GM19193 (cell line): ENCODE measurements around the gene ZFAND2A.
A peak's percentile ranks its signal among the peaks of the same experiment; 100 is the strongest.

Experiments
- POLR2A ChIP-seq: IDR thresholded peaks from 4 replicates; pipeline ENCODE4 v1.6.1; 2011; ENCODE audit not compliant: insufficient read depth, insufficient read length; ENCODE audit errors: extremely low read depth

The ZFAND2A gene

DNA sequence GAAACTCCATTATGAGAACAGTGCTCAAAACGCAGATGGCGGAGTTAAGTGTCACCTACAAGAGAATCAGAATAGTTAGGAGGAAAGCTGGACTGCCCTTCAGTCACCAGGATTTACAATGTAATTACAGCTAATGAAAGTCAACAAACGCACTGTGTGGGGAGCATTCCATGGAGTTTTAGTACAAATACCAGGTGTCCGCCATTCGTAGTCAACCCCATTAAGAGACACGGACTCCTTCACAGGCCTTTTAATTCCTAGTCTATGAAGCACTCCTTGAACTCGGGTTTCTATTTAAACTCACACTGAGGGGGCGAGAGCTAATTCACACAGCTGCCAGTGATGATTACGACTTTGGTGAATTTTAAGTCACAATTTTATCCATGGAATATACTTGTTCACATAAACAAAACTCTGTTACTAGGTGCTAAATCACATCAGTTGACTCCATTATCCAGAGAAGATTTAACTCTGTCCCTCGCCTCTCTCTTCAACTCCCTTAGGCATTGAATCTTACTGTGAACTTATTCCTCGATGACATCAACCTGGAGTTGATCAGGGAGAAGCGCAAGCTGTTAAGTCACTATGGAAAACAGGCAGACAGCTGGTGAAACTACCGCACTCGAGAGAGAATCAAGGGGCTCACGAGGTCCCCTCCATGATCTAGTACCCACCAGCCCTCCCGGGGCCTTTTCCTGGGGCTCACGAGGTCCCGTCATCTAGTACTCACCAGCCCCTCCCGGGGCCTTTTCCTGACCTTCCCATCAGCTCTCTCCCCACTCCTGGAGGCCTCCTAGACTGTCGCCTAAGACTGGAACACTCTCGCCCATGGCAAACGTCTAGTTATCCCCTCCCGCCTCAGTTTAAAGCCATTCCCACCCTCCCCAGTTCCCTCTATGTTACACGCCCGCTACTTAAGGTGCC, 1.5 kb downstream of the ZFAND2A start:
- no peak for TF ChIP-seq POLR2A

DNA sequence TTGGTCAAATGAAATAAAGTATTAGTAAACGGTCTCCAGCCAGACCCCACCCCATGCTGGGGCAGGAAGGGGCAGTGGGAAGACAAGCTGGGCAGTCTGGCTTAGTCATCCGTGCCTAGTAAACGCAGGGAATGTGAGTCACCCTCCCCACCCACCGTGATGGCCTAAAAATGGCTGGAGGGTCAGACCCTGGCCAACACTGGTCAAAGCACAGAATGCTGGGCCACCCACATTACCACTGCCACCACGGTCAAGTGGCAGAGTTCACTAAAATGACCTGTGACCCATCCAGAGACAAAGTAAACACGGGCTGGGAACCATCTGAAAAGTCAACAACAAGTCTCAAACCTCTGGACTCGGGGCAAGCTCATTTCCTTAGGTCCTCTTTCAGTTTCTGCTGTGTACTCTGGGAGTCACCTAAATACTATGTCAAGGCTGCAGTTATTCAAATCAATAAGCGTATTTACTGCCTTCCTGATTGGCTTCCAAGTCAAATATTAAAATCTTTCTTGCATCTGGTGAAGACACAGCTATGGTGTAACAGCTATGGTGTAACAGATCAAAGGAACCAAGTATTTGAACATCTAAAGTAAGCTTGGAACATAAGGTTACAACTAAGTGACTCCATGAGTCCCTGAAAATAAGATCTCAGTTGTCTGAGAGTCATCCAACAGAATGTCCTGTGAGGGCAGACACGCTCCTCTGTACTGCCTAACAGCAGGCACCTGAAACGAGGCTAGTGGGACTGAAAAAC, 3.0 kb downstream of the ZFAND2A start:
- TF ChIP-seq POLR2A = no peak

GRCh38 chr7:1154172-1154739, 5.7 kb downstream of the ZFAND2A start:
- no peak for TF ChIP-seq POLR2A

DNA sequence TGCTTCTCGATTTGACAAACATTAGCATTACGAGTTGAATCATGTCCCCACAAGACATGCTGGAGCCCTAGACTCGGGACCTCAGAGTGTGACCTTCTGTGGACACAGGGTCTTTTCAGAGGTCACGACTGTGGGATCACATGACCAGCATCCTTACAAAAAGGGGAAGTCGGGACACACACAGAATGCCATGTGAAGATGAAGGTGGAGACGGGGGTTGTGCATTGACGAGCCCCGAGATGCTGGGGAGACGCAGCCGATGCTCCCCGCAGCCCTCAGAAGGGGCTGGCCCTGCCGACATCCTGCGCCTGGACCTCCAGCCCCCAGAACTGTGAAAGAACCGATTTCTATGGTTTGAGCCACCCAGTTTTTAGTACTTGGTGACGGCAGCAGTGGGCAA, 7.5 kb downstream of the ZFAND2A start:
- TF ChIP-seq POLR2A = no peak

DNA sequence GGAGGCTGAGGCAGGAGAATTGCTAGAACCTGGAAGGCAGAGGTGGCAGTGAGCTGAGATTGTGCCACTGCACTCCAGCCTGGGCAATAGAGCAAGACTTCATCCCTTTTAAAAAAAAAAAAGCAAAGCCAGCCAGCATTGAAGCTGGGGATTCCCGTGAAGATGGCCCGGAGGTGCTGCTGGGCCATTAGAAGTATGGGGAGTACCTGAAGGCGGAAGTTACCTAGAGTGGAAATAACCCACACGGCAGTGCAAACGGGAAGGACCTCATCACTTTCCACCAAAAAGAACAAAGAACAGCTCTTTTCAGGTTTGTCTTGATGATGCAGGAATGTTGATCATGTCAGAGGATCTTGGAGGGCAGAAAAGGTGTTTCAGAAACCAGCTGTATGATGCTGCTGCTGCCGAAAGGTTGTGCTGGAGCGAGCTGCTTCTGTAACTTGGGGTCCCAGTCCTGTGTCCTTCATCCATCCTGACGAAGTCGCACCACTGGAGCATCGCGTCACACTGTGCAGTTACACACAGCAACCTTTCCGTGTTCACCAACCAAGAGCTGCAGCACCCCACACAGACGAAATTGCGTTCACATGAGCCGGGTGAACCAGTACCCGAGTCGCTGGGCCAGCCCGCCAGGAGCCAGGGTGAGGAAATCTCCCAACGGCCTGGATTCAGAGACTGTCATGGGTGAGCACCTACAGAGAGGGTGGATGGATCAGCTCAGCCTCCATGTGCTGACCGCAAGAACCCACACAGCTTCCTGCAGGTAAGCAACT, 8.2 kb downstream of the ZFAND2A start:
- no peak for TF ChIP-seq POLR2A

DNA sequence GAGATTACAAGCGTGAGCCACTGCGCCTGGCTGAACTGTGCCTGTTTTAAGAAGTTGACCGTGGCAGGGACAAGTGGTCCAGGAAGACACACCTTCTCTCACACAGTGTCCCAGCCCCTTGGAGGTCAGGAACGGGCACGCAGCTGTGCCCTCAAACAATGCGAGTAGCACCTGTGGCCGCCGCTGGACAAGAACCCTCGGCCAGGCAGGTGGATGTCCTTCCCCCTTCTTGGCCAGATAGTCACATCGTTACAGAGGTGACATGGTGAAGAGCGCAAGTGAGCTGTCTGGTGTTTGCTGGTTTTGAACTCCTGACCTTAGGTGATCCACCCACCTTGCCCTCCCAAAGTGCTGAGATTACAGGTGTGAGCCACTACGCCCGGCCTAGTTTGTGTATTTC, 8.8 kb downstream of the ZFAND2A start:
- no peak for TF ChIP-seq POLR2A

DNA sequence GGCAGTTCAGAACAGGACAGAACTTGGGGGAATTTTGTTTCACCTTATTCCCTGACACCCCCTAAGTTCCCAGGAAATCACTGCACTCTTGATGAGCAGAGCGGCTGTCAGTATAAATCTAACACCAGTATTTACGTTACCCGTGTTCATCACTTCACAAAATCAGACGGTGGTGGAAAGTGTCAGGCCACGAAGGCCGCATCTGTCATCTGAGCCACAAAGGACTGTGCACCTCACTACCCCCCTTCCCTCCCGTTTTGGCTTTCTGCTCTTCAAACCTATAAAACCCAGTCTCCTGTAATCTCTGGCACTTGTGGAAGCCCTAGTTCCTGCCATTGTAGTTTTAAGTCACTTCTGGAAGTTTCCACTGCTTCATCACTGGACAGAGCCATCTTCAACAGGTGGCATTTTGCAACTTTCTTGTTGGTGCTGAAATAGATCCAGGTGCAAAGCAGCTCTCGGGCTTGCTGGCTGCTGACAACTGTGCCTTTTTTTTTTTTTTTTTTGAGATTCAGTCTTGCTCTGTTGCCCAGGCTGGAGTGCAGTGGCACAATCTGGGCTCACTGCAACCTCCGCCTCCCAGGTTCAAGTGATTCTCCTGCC, 9.5 kb downstream of the ZFAND2A start:
- TF ChIP-seq POLR2A = no peak

DNA sequence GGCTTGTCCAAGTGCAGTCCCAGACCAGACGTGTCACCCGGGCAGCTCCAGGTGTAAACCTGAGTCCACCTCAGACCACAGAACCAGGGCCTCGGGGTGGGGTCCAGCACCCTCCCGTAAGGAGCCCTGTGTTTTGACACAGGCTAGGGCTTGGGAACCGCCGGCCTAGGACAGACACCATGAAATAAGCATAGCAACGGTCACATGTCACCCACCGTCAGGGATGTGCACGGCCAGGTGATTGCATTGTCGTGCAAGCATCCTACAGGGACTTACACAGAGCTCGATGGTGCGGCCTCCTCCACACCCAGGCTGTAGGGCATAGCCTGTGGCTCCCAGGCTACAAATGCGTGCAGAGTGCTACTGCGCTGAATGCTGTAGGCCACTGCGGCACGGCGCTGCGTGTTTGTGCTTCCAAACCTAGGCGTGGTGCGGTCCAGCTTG, 10.6 kb downstream of the ZFAND2A start:
- no peak for TF ChIP-seq POLR2A

DNA sequence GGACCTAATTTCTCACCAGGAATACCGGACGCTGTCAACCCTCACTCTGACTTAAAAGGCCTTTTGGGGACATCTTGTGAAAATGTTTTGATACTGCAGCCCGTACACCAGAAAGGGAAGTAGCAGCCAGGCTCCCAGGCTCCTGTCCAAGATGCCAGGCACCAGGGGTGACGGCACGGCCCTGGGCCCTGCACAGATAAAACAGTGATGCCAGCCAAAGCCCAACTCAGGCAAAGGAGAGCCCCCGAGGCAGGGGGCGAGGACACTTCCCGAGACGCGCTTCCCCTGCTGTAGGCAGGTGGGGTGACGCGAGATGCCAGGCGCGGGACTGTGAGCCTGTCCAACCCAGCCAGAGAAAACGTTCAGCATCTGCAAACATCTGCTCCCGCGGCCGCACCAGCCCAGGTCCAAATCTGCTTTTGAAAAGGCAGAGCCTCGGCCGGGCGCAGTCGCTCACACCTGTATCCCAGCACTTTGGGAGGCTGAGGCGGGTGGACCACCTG, 15.7 kb downstream of the ZFAND2A start:
- no peak for TF ChIP-seq POLR2A

- TF ChIP-seq POLR2A = no peak
Measured at GRCh38 chr7:1142051-1142635, 17.9 kb downstream of the ZFAND2A start.

- no peak for TF ChIP-seq POLR2A
Measured at GRCh38 chr7:1141651-1142050, 18.3 kb downstream of the ZFAND2A start.

GRCh38 chr7:1140476-1141104, 19.4 kb downstream of the ZFAND2A start:
- no peak for TF ChIP-seq POLR2A

DNA sequence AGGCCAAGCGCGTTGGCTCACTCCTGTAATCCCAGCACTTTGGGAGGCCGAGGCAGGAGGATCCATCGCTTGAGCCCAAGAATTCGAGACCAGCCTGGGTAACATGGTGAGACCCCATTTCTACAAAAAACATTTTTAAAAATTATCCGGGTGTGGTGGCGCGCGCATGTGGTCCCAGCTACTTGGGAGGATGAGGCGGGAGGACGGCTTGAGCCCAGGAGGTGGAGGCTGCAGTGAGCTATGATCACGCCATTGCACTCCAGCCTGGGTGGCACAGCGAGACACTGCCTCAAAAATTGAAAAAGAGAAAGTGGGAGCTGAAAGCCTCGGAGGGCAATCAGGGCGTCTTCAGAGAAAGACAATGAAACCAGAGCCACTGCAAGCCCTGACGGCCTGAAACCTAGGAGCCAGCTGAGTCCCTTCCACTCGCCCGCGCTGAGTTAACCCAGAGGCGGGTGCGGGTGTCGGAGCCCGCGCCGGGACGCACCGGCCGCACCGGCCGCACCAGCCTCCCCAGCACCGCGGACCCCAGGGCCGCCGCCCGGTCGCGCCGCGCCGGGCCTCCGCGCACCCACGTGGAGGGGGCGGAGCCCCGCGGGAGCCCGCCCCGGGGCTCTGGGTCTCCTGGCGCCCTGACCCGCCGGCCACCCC, 22.4 kb downstream of the ZFAND2A start:
- peak; percentile 43 for TF ChIP-seq POLR2A
